ENCODE results near the gene IL1RL1.

DNA sequence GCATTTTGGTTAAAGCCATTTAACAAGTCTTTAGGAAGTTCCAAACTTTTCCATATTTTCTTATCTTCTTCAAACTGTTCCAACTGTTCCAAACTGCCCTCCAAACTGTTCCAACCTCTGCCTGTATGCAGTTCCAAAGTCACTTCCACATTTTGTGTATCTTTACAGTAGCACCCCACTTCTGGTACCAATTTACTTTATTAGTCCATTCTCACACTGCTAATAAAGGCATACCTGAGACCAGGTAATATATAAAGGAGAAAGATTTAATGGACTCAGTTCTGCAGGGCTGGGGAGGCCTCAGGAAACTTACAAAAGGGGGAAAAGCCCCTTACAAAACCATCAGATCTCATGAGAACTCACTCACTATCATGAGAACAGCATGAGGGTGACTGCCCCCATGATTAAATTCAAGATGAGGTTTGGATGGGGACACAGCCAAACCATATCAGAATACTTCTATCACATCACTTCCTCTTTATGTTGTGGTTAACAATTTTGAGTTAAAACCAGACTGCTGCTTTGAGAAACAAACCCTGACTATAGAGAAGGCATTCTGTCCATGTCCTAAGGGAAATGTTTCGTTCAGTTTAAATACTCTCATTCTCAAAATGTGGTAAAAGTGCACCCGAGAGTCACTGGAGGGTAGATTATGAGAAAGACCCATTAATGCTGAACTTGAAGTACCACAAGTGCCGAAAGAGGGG, 55.2 kb downstream of the IL1RL1 start:
- TF ChIP-seq, protein P1, sequence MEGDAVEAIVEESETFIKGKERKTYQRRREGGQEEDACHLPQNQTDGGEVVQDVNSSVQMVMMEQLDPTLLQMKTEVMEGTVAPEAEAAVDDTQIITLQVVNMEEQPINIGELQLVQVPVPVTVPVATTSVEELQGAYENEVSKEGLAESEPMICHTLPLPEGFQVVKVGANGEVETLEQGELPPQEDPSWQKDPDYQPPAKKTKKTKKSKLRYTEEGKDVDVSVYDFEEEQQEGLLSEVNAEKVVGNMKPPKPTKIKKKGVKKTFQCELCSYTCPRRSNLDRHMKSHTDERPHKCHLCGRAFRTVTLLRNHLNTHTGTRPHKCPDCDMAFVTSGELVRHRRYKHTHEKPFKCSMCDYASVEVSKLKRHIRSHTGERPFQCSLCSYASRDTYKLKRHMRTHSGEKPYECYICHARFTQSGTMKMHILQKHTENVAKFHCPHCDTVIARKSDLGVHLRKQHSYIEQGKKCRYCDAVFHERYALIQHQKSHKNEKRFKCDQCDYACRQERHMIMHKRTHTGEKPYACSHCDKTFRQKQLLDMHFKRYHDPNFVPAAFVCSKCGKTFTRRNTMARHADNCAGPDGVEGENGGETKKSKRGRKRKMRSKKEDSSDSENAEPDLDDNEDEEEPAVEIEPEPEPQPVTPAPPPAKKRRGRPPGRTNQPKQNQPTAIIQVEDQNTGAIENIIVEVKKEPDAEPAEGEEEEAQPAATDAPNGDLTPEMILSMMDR (IDR thresholded peaks at IDR 0.05), result no peak
- no peak for TF ChIP-seq POLR2A (IDR thresholded peaks at IDR 0.05)

All from Peyer's patch (tissue), 4 donors.